Colonic mucosa (tissue), 4 donors: Measurements from ENCODE around the gene CAMSAP3. TPM values are rescaled to one million over a fixed set of nuclear protein-coding genes. Genes with fewer than 3 reads are reported as not detected.

Experiments used
- DNase-seq: peaks from one replicate; pipeline ENCODE4 v3.0.0-alpha.2; 2020
- H3K27ac ChIP-seq: fragments of 200-600 bp; one replicate; pipeline ENCODE4 v1.8.0; 2021
- H3K27me3 ChIP-seq: fragments of 200-600 bp; one replicate; pipeline ENCODE4 v1.8.0; 2021
- H3K36me3 ChIP-seq: fragments of 200-600 bp; one replicate; pipeline ENCODE4 v1.8.0; 2021
- H3K4me1 ChIP-seq: fragments of 200-600 bp; one replicate; pipeline ENCODE4 v1.8.0; 2021; ENCODE audit warnings: mild to moderate bottlenecking
- H3K4me3 ChIP-seq: fragments of 200-600 bp; one replicate; pipeline ENCODE4 v1.8.0; 2021
- H3K9ac ChIP-seq, 2 donors: one replicate each; pipeline ENCODE4 v1.7.0; 2013; ENCODE audit warnings: control low read depth in 2 of 2, low read depth in 2 of 2, low read length in 2 of 2
- H3K9me3 ChIP-seq: fragments of 200-600 bp; one replicate; pipeline ENCODE4 v1.8.0; 2021
- CTCF ChIP-seq: fragments of 200-600 bp; IDR thresholded peaks from one replicate; pipeline ENCODE4 v1.8.0; 2022; ENCODE audit warnings: antibody characterized with exemption, mild to moderate bottlenecking
- intact Hi-C: fragments of 100-400 bp; cut with DNase I; formaldehyde crosslinking; loops from one replicate; pipeline ENCODE4 v1.14.1; 2022
- microRNA-seq: library from miRNA; unstranded; fragments of <30 nt; microRNA quantifications from one replicate; pipeline ENCODE4, GENCODE V29; 2019
- total RNA-seq, 2 donors: library from RNA; stranded (reverse); fragmentation: NEBNext Ultra II Directional in 1 of 2; extraction: Animal tissue kit (Norgen Biotek cat#: 25700) in 1 of 2; gene quantifications; one replicate each; pipeline ENCODE4 v1.2.1, GENCODE V29; 2021
- donor health status: healthy.
- donor health status: DM: no; HTN: no; CAD: no.
- donor health status: DM: no; HTN: no; CAD: no.

CAMSAP3 gene
- total RNA-seq, 2 donors from 2014 or later: 41.1 to 55.4 TPM

- Histone ChIP-seq H3K36me3 (no peaks in the 10 kb centered on the region), H3K27ac (no peak overlapping the region), H3K9ac (no peak overlapping the region), H3K27me3 (no peaks in the 10 kb centered on the region), H3K4me1 (no peaks in the 10 kb centered on the region), H3K9me3 (no peaks in the 10 kb centered on the region), H3K4me3 (no peak overlapping the region)
- no peak for TF ChIP-seq CTCF
- DNase-seq: no peak
- intact Hi-C loops: no loop called here
Observed at GRCh38 chr19:7658219-7658686, 62.6 kb downstream of the CAMSAP3 start.

GRCh38 chr19:7661744-7662538 lies 66.3 kb downstream of the CAMSAP3 start:
- Histone ChIP-seq H3K9ac (no peak overlapping the region), H3K4me1 (no peaks in the 10 kb centered on the region), H3K27me3 (no peaks in the 10 kb centered on the region), H3K9me3 (no peaks in the 10 kb centered on the region), H3K36me3 (no peaks in the 10 kb centered on the region), H3K27ac (no peak overlapping the region), H3K4me3 (no peak overlapping the region)
- intact Hi-C loops: no loop called here
- TF ChIP-seq CTCF: no peak
- no peak for DNase-seq

GRCh38 chr19:7662657-7663056 lies 67.0 kb downstream of the CAMSAP3 start:
- no peak overlapping the region for H3K9ac ChIP-seq

GRCh38 chr19:7663706-7664105 lies 68.0 kb downstream of the CAMSAP3 start:
- Histone ChIP-seq H3K4me3 (no peak overlapping the region), H3K9me3 (no peaks in the 10 kb centered on the region), H3K9ac (no peak overlapping the region), H3K4me1 (no peaks in the 10 kb centered on the region), H3K27ac (no peak overlapping the region), H3K36me3 (no peaks in the 10 kb centered on the region), H3K27me3 (no peaks in the 10 kb centered on the region)
- DNase-seq: no peak
- intact Hi-C loops: no loop called here
- TF ChIP-seq CTCF: no peak

More at GRCh38 chr19:7662657-7663056, 67.0 kb downstream of the CAMSAP3 start:
- H3K27ac ChIP-seq: no peak overlapping the region
- H3K4me3 ChIP-seq: no peak overlapping the region
- no peaks in the 10 kb centered on the region for H3K27me3 ChIP-seq
- H3K36me3 ChIP-seq: no peaks in the 10 kb centered on the region
- no peak for DNase-seq
- H3K9me3 ChIP-seq: no peaks in the 10 kb centered on the region
- H3K4me1 ChIP-seq: no peaks in the 10 kb centered on the region
- TF ChIP-seq CTCF: no peak
- intact Hi-C loops: no loop called here

GRCh38 chr19:7665076-7665475 lies 69.4 kb downstream of the CAMSAP3 start:
- no peak for DNase-seq
- Histone ChIP-seq H3K4me3 (no peak overlapping the region), H3K36me3 (no peaks in the 10 kb centered on the region), H3K9me3 (no peaks in the 10 kb centered on the region), H3K27me3 (no peaks in the 10 kb centered on the region), H3K4me1 (no peaks in the 10 kb centered on the region), H3K9ac (no peak overlapping the region), H3K27ac (no peak overlapping the region)
- TF ChIP-seq CTCF: no peak
- intact Hi-C loops: no loop called here

Small RNA genes within 50 kb of the gene (microRNA-seq; reads per million reads assigned to microRNA genes)
- not detected for gene MIR6792

Other genes with a start within 250 kb of the CAMSAP3 start
- gene ARHGEF18, start 246.9 kb upstream of the CAMSAP3 start, total RNA-seq: 100 to 1,000 TPM in 1 of 2 donors, 10 to 100 TPM in 1; 89.9 to 144 TPM
- 1 to 10 TPM; 5.7 to 6.6 TPM for gene PEX11G, start 106.8 kb upstream of the CAMSAP3 start, total RNA-seq
- gene ZNF358, start 79.8 kb upstream of the CAMSAP3 start, total RNA-seq: 10 to 100 TPM; 20.2 to 44.1 TPM
- gene MCOLN1, start 73.2 kb upstream of the CAMSAP3 start, total RNA-seq: 10 to 100 TPM; 17.8 to 26.5 TPM
- 100 to 1,000 TPM in 1 of 2 donors, 10 to 100 TPM in 1; 93.0 to 131 TPM for gene PNPLA6, start 60.1 kb upstream of the CAMSAP3 start, total RNA-seq
- 10 to 100 TPM; 28.3 to 48.1 TPM for gene XAB2, start 33.7 kb downstream of the CAMSAP3 start, total RNA-seq
- gene PET100, start 33.9 kb downstream of the CAMSAP3 start, total RNA-seq: 100 to 1,000 TPM; 118 to 141 TPM
- under 1 TPM in 1 of 2 donors, not detected in 1; 0.32 TPM for gene PCP2, start 37.9 kb downstream of the CAMSAP3 start, total RNA-seq
- gene STXBP2, start 41.2 kb downstream of the CAMSAP3 start, total RNA-seq: 100 to 1,000 TPM; 166 to 212 TPM
- gene RETN, start 73.2 kb downstream of the CAMSAP3 start, total RNA-seq: not detected
- under 1 TPM in 1 of 2 donors, not detected in 1; 0.20 TPM for gene MCEMP1, start 81.2 kb downstream of the CAMSAP3 start, total RNA-seq
- 100 to 1,000 TPM; 107 to 139 TPM for gene TRAPPC5, start 85.0 kb downstream of the CAMSAP3 start, total RNA-seq
- gene FCER2, start 106.3 kb downstream of the CAMSAP3 start, total RNA-seq: 1 to 10 TPM in 1 of 2 donors, under 1 TPM in 1; 0.35 to 1.3 TPM
- gene CLEC4G, start 136.2 kb downstream of the CAMSAP3 start, total RNA-seq: under 1 TPM; 0.17 to 0.53 TPM
- 10 to 100 TPM in 1 of 2 donors, 1 to 10 TPM in 1; 4.0 to 12.1 TPM for gene CD209, start 151.7 kb downstream of the CAMSAP3 start, total RNA-seq
- gene CLEC4M, start 167.4 kb downstream of the CAMSAP3 start, total RNA-seq: not detected
- gene EVI5L, start 234.4 kb downstream of the CAMSAP3 start, total RNA-seq: 10 to 100 TPM; 10.6 to 12.0 TPM